ENCODE results near the gene HPX.

Gene HPX

DNA sequence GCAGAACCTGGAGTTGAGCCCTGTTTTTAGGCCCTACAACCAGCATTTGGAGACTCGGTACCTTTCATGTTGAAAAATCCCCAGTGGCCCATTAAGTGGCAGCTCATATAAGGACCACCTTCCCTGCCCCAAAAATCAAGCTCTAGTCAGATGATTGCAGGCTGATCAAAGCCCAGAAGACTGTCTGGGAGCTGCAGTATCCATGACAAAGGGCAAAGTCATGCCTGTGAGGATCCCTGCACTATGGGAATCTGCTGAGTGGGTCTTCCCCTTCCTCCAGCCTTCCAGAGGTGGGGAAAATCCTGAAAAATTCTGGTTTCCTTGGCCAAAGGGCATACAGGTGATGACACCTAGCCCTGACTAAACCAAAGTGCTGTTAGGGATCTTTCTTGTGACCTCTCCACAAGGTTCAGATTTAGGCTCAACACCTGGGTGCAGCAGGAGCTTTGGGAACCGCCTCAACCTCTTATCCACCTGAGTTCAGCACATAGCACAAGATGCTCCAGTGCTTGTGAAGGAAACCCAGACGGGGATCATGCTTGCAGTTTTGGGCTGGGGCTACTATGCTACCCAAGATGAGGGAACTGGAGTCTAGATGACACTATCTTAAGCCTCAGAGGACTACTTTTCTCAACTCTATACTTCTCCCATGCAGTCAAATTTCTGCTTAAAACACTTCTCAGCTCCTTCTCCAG is 34.2 kb upstream of the HPX start:
- no peak for TF ChIP-seq CTCF (IDR thresholded peaks at IDR 0.05)

DNA sequence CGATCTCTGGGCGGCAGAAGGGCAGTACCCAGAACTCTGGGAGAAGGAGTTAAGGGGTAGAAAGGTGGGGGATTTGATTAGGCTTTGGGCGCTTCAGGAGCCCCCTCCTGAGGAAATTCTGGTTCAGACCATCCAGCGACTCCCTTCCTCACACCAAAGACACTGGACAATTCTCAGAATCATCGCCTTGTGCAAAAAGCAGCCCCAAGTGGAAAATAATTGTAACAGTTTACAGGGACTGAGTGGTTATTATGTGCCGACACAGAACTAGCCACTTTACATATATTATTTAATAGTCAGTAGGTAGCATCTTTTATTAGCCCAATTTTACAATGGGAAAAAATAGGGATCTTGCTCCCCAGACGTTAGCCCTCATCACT is 33.6 kb upstream of the HPX start:
- TF ChIP-seq CTCF (IDR thresholded peaks at IDR 0.05), result no peak

DNA sequence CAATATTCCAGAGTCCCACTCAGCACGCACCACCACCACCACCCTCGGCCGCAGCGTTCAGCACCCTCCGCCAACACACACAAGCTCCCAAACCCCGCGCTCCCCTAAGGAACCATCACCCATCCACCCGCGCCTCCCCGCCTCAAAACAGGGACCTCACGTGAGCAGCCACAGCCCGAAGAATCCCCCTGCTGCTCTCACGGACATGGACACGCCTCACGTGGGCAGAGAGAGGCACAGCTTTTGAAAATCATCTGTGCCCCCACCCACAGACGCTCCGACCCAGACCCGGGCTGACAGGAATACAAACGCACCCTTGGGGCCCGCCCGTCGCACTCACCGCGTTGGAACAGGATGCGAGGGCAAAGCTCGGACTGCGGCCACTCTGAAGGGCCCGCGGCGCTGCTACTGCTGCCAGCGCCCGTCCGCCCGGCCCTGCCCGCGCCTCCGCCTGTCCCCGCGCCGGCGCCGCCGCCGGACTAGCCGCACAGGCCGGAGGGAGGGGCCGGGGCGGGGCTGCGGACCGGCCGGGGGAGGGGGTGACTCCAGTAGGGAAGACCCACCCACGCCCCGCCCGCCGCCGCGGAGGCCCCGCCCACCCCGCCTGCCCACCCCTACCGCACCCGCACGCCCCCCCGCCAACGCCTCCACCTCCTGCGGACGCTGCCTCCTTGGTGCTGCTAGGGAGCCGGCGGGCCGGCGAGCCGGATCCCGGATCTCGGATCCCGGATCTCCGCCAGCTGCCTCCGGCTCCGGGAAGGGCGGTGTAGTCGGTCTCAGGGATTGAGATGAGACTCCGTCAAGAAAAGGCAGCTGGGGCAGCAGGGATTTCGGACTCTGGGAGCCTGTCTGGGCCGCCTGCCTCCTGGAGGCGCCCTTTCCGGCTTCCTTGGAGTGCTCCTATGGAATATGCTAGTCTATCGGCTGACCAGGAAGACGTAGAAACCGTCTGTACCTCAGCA is 32.9 kb upstream of the HPX start, which contains the start of gene TRIM3:
Gene TRIM3, minus strand, starts transcription at position 491 of the 962 bp plus-strand sequence. CDS start 8,246 bp downstream, outside the sequence.
- TF ChIP-seq CTCF (IDR thresholded peaks at IDR 0.05), result peak; percentile 32; the same call in 1 of the 2 replicates

- TF ChIP-seq CTCF (IDR thresholded peaks at IDR 0.05), result no peak
These were observed 32.1 kb upstream of the HPX start for GRCh38 chr11:6472934-6473333.

DNA sequence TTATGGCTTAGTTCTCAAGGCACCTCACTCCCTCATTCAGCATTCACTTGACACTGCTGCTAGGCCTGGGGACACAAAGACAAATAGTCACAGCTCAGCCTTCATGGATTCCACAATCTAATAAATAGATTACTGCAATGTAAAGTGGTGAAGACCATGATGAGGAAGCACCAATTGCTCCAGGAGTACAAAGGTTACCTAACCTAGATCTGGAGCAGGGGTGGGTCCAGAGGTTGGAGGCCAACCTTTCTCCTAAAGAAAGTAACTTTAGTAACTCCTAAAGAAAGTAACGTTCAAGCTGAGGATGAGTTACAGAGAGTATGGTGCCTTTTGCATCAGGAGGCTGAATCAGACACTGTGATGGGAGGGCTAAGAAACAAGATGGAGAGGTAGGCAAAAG is 28.8 kb upstream of the HPX start:
- no peak for TF ChIP-seq CTCF (IDR thresholded peaks at IDR 0.05)

GRCh38 chr11:6468712-6469495 is 28.1 kb upstream of the HPX start:
- TF ChIP-seq CTCF (IDR thresholded peaks at IDR 0.05), result no peak

- no peak for TF ChIP-seq CTCF (IDR thresholded peaks at IDR 0.05)
These were observed 18.3 kb upstream of the HPX start for GRCh38 chr11:6459099-6459450.

Data from LNCAP (cell line).